ENCODE data around the gene FSTL5. TPM values are rescaled to one million over a fixed set of nuclear protein-coding genes. Genes with fewer than 3 reads are reported as not detected.

The FSTL5 gene
- total RNA-seq, 1 experiment from 2014 or later: 0.55 TPM

DNA sequence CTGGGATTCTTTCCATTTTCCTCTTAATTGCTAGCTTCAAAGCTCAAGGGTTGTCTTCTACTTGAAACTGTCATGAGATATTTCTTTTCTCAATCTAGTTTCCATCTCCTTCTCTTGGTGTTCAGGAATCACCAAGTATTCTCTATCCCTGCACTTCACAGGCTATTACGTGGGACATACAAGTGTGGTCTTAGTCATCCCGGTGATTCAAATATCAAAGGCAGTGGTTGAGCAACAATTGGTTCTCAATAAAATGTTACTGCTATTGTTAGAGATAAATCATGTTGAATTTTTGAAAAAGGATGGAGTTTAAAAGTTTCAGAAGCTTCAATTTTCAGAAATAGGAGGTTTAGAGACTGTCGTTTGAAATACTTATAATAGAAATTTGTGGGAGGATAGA is 812.9 kb downstream of the FSTL5 start (continued):
- TF ChIP-seq EMX1 (CRISPR knock-in tag; IDR thresholded peaks at IDR 0.05): no peak
- TF ChIP-seq, protein P1, sequence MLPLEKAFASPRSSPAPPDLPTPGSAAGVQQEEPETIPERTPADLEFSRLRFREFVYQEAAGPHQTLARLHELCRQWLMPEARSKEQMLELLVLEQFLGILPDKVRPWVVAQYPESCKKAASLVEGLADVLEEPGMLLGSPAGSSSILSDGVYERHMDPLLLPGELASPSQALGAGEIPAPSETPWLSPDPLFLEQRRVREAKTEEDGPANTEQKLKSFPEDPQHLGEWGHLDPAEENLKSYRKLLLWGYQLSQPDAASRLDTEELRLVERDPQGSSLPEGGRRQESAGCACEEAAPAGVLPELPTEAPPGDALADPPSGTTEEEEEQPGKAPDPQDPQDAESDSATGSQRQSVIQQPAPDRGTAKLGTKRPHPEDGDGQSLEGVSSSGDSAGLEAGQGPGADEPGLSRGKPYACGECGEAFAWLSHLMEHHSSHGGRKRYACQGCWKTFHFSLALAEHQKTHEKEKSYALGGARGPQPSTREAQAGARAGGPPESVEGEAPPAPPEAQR (CRISPR knock-in tag; IDR thresholded peaks at IDR 0.05): no peak
- no peak for TF ChIP-seq CREB1 (CRISPR knock-in tag; IDR thresholded peaks at IDR 0.05)
- TF ChIP-seq, protein P2, sequence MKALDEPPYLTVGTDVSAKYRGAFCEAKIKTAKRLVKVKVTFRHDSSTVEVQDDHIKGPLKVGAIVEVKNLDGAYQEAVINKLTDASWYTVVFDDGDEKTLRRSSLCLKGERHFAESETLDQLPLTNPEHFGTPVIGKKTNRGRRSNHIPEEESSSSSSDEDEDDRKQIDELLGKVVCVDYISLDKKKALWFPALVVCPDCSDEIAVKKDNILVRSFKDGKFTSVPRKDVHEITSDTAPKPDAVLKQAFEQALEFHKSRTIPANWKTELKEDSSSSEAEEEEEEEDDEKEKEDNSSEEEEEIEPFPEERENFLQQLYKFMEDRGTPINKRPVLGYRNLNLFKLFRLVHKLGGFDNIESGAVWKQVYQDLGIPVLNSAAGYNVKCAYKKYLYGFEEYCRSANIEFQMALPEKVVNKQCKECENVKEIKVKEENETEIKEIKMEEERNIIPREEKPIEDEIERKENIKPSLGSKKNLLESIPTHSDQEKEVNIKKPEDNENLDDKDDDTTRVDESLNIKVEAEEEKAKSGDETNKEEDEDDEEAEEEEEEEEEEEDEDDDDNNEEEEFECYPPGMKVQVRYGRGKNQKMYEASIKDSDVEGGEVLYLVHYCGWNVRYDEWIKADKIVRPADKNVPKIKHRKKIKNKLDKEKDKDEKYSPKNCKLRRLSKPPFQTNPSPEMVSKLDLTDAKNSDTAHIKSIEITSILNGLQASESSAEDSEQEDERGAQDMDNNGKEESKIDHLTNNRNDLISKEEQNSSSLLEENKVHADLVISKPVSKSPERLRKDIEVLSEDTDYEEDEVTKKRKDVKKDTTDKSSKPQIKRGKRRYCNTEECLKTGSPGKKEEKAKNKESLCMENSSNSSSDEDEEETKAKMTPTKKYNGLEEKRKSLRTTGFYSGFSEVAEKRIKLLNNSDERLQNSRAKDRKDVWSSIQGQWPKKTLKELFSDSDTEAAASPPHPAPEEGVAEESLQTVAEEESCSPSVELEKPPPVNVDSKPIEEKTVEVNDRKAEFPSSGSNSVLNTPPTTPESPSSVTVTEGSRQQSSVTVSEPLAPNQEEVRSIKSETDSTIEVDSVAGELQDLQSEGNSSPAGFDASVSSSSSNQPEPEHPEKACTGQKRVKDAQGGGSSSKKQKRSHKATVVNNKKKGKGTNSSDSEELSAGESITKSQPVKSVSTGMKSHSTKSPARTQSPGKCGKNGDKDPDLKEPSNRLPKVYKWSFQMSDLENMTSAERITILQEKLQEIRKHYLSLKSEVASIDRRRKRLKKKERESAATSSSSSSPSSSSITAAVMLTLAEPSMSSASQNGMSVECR (CRISPR knock-in tag; IDR thresholded peaks at IDR 0.05; ENCODE audit: borderline replicate concordance): no peak
- TF ChIP-seq, protein P3, sequence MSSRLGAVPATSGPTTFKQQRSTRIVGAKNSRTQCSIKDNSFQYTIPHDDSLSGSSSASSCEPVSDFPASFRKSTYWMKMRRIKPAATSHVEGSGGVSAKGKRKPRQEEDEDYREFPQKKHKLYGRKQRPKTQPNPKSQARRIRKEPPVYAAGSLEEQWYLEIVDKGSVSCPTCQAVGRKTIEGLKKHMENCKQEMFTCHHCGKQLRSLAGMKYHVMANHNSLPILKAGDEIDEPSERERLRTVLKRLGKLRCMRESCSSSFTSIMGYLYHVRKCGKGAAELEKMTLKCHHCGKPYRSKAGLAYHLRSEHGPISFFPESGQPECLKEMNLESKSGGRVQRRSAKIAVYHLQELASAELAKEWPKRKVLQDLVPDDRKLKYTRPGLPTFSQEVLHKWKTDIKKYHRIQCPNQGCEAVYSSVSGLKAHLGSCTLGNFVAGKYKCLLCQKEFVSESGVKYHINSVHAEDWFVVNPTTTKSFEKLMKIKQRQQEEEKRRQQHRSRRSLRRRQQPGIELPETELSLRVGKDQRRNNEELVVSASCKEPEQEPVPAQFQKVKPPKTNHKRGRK (CRISPR knock-in tag; IDR thresholded peaks at IDR 0.05; ENCODE audit: borderline replicate concordance): no peak
- TF ChIP-seq, protein P4, sequence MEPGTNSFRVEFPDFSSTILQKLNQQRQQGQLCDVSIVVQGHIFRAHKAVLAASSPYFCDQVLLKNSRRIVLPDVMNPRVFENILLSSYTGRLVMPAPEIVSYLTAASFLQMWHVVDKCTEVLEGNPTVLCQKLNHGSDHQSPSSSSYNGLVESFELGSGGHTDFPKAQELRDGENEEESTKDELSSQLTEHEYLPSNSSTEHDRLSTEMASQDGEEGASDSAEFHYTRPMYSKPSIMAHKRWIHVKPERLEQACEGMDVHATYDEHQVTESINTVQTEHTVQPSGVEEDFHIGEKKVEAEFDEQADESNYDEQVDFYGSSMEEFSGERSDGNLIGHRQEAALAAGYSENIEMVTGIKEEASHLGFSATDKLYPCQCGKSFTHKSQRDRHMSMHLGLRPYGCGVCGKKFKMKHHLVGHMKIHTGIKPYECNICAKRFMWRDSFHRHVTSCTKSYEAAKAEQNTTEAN (CRISPR knock-in tag; IDR thresholded peaks at IDR 0.05): no peak
- TF ChIP-seq ZNF396 (CRISPR knock-in tag; IDR thresholded peaks at IDR 0.05; ENCODE audit: borderline replicate concordance): no peak
- TF ChIP-seq GRHL2 (CRISPR knock-in tag; IDR thresholded peaks at IDR 0.05; ENCODE audit: insufficient replicate concordance, severe bottlenecking): no peak
- TF ChIP-seq, protein P5, sequence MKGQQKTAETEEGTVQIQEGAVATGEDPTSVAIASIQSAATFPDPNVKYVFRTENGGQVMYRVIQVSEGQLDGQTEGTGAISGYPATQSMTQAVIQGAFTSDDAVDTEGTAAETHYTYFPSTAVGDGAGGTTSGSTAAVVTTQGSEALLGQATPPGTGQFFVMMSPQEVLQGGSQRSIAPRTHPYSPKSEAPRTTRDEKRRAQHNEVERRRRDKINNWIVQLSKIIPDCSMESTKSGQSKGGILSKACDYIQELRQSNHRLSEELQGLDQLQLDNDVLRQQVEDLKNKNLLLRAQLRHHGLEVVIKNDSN (CRISPR knock-in tag; IDR thresholded peaks at IDR 0.05): no peak
- TF ChIP-seq, protein P6, sequence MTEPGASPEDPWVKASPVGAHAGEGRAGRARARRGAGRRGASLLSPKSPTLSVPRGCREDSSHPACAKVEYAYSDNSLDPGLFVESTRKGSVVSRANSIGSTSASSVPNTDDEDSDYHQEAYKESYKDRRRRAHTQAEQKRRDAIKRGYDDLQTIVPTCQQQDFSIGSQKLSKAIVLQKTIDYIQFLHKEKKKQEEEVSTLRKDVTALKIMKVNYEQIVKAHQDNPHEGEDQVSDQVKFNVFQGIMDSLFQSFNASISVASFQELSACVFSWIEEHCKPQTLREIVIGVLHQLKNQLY (CRISPR knock-in tag; IDR thresholded peaks at IDR 0.05): no peak

DNA sequence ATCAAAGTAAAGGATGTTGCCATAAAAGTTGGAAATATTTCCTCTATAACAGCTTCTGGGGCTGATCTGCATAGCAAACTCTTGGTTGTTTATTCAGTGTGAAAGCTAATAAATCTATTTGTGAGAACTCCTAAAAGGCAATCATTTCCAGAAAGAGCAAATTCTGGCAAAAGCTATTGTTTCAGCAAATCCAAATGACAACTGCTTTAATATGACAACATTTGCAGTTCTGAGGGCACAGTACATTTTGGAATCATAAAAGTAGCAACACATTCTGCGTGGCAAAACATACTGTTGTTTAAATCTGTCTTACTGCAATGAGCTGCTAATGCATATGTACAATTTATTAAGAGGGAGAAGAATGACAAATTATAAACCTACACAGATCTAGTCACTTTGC is 818.1 kb downstream of the FSTL5 start:
- ChIA-PET POLR2A (no interaction called here), CTCF (no interaction called here)
- DNase-seq (ENCODE audit: low spot score) (no peak), ATAC-seq (no peak)
- Mint-ChIP-seq H3K27ac (no peak overlapping the region), H3K4me1 (peaks cover 8% of the 10 kb centered on the region), H3K4me3 (no peak overlapping the region), H3K27me3 (ENCODE audit: low read depth) (no peaks in the 10 kb centered on the region), H3K36me3 (no peaks in the 10 kb centered on the region), H3K9me3 (peaks cover 14% of the 10 kb centered on the region)
- TF ChIP-seq, protein P7, sequence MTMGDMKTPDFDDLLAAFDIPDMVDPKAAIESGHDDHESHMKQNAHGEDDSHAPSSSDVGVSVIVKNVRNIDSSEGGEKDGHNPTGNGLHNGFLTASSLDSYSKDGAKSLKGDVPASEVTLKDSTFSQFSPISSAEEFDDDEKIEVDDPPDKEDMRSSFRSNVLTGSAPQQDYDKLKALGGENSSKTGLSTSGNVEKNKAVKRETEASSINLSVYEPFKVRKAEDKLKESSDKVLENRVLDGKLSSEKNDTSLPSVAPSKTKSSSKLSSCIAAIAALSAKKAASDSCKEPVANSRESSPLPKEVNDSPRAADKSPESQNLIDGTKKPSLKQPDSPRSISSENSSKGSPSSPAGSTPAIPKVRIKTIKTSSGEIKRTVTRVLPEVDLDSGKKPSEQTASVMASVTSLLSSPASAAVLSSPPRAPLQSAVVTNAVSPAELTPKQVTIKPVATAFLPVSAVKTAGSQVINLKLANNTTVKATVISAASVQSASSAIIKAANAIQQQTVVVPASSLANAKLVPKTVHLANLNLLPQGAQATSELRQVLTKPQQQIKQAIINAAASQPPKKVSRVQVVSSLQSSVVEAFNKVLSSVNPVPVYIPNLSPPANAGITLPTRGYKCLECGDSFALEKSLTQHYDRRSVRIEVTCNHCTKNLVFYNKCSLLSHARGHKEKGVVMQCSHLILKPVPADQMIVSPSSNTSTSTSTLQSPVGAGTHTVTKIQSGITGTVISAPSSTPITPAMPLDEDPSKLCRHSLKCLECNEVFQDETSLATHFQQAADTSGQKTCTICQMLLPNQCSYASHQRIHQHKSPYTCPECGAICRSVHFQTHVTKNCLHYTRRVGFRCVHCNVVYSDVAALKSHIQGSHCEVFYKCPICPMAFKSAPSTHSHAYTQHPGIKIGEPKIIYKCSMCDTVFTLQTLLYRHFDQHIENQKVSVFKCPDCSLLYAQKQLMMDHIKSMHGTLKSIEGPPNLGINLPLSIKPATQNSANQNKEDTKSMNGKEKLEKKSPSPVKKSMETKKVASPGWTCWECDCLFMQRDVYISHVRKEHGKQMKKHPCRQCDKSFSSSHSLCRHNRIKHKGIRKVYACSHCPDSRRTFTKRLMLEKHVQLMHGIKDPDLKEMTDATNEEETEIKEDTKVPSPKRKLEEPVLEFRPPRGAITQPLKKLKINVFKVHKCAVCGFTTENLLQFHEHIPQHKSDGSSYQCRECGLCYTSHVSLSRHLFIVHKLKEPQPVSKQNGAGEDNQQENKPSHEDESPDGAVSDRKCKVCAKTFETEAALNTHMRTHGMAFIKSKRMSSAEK (CRISPR knock-in tag; IDR thresholded peaks at IDR 0.05; ENCODE audit: borderline replicate concordance): no peak
- TF ChIP-seq IRF2 (CRISPR knock-in tag; IDR thresholded peaks at IDR 0.05; ENCODE audit: borderline replicate concordance, low read depth) (no peak), ZNF317 (CRISPR knock-in tag; IDR thresholded peaks at IDR 0.05; ENCODE audit: borderline replicate concordance, low read depth) (no peak), ZNF138 (CRISPR knock-in tag; conservative IDR thresholded peaks at IDR 0.05) (no peak), GRHL2 (CRISPR knock-in tag; IDR thresholded peaks at IDR 0.05; ENCODE audit: insufficient replicate concordance, severe bottlenecking) (no peak)
- TF ChIP-seq, protein P8, sequence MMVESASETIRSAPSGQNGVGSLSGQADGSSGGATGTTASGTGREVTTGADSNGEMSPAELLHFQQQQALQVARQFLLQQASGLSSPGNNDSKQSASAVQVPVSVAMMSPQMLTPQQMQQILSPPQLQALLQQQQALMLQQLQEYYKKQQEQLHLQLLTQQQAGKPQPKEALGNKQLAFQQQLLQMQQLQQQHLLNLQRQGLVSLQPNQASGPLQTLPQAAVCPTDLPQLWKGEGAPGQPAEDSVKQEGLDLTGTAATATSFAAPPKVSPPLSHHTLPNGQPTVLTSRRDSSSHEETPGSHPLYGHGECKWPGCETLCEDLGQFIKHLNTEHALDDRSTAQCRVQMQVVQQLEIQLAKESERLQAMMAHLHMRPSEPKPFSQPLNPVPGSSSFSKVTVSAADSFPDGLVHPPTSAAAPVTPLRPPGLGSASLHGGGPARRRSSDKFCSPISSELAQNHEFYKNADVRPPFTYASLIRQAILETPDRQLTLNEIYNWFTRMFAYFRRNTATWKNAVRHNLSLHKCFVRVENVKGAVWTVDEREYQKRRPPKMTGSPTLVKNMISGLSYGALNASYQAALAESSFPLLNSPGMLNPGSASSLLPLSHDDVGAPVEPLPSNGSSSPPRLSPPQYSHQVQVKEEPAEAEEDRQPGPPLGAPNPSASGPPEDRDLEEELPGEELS (CRISPR knock-in tag; IDR thresholded peaks at IDR 0.05): no peak
- TF ChIP-seq, protein P9, sequence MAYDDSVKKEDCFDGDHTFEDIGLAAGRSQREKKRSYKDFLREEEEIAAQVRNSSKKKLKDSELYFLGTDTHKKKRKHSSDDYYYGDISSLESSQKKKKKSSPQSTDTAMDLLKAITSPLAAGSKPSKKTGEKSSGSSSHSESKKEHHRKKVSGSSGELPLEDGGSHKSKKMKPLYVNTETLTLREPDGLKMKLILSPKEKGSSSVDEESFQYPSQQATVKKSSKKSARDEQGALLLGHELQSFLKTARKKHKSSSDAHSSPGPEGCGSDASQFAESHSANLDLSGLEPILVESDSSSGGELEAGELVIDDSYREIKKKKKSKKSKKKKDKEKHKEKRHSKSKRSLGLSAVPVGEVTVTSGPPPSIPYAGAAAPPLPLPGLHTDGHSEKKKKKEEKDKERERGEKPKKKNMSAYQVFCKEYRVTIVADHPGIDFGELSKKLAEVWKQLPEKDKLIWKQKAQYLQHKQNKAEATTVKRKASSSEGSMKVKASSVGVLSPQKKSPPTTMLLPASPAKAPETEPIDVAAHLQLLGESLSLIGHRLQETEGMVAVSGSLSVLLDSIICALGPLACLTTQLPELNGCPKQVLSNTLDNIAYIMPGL (CRISPR knock-in tag; IDR thresholded peaks at IDR 0.05): no peak
